Activated naive CD4-positive, alpha-beta T cell treated with anti-CD3 and anti-CD28 coated beads, Interleukin-2, amount 50 U/mL, for 24 hours (primary cell): ENCODE measurements around the gene DCC.

Experiments
- H3K27ac Mint-ChIP-seq: one replicate; pipeline ENCODE4 v1.8.0; 2021; ENCODE audit warnings: mild to moderate bottlenecking, mixed read lengths
- H3K27me3 Mint-ChIP-seq: one replicate; pipeline ENCODE4 v1.8.0; 2021; ENCODE audit warnings: mixed read lengths
- H3K36me3 Mint-ChIP-seq: one replicate; pipeline ENCODE4 v1.8.0; 2021; ENCODE audit warnings: mixed read lengths
- H3K4me1 Mint-ChIP-seq: one replicate; pipeline ENCODE4 v1.8.0; 2021; ENCODE audit warnings: mixed read lengths
- H3K4me3 Mint-ChIP-seq: one replicate; pipeline ENCODE4 v1.8.0; 2021; ENCODE audit warnings: mild to moderate bottlenecking, mixed read lengths
- H3K9me3 Mint-ChIP-seq: one replicate; pipeline ENCODE4 v1.8.0; 2021; ENCODE audit warnings: mixed read lengths

DCC gene

GRCh38 chr18:53534695-53535094 is 1194.7 kb downstream of the DCC start:
- Mint-ChIP-seq H3K27ac (no peak overlapping the region), H3K4me1 (no peaks in the 10 kb centered on the region), H3K27me3 (no peaks in the 10 kb centered on the region), H3K4me3 (no peak overlapping the region), H3K9me3 (no peaks in the 10 kb centered on the region), H3K36me3 (no peaks in the 10 kb centered on the region)

GRCh38 chr18:53536908-53537307 is 1196.9 kb downstream of the DCC start:
- H3K4me1 Mint-ChIP-seq, result no peaks in the 10 kb centered on the region
- no peak overlapping the region for H3K4me3 Mint-ChIP-seq
- no peaks in the 10 kb centered on the region for H3K27me3 Mint-ChIP-seq
- H3K36me3 Mint-ChIP-seq, result no peaks in the 10 kb centered on the region
- no peak overlapping the region for H3K27ac Mint-ChIP-seq
- no peaks in the 10 kb centered on the region for H3K9me3 Mint-ChIP-seq

- no peaks in the 10 kb centered on the region for H3K36me3 Mint-ChIP-seq
- H3K4me3 Mint-ChIP-seq, result no peak overlapping the region
- H3K27me3 Mint-ChIP-seq, result no peaks in the 10 kb centered on the region
- H3K4me1 Mint-ChIP-seq, result no peaks in the 10 kb centered on the region
- H3K27ac Mint-ChIP-seq, result no peak overlapping the region
- H3K9me3 Mint-ChIP-seq, result no peaks in the 10 kb centered on the region
Measured at GRCh38 chr18:53541924-53542323, 1201.9 kb downstream of the DCC start.

- H3K4me3 Mint-ChIP-seq, result no peak overlapping the region
- H3K4me1 Mint-ChIP-seq, result no peaks in the 10 kb centered on the region
- no peaks in the 10 kb centered on the region for H3K27me3 Mint-ChIP-seq
- H3K27ac Mint-ChIP-seq, result no peak overlapping the region
- H3K36me3 Mint-ChIP-seq, result no peaks in the 10 kb centered on the region
- no peaks in the 10 kb centered on the region for H3K9me3 Mint-ChIP-seq
Measured at GRCh38 chr18:53543711-53544110, 1203.7 kb downstream of the DCC start.

GRCh38 chr18:53544917-53545316 is 1204.9 kb downstream of the DCC start:
- H3K4me3 Mint-ChIP-seq, result no peak overlapping the region
- no peak overlapping the region for H3K27ac Mint-ChIP-seq
- no peaks in the 10 kb centered on the region for H3K27me3 Mint-ChIP-seq
- no peaks in the 10 kb centered on the region for H3K4me1 Mint-ChIP-seq
- no peaks in the 10 kb centered on the region for H3K36me3 Mint-ChIP-seq
- no peaks in the 10 kb centered on the region for H3K9me3 Mint-ChIP-seq

- Mint-ChIP-seq H3K36me3 (no peaks in the 10 kb centered on the region), H3K27me3 (no peaks in the 10 kb centered on the region), H3K4me1 (no peaks in the 10 kb centered on the region), H3K4me3 (no peak overlapping the region), H3K27ac (no peak overlapping the region), H3K9me3 (no peaks in the 10 kb centered on the region)
Measured at GRCh38 chr18:53551868-53552426, 1212.0 kb downstream of the DCC start.

- no peaks in the 10 kb centered on the region for H3K36me3 Mint-ChIP-seq
- H3K9me3 Mint-ChIP-seq, result no peaks in the 10 kb centered on the region
- H3K4me3 Mint-ChIP-seq, result no peak overlapping the region
- H3K4me1 Mint-ChIP-seq, result no peaks in the 10 kb centered on the region
- H3K27me3 Mint-ChIP-seq, result no peaks in the 10 kb centered on the region
- H3K27ac Mint-ChIP-seq, result no peak overlapping the region
Measured at GRCh38 chr18:53553030-53553429, 1213.0 kb downstream of the DCC start.

GRCh38 chr18:53556450-53556849 is 1216.5 kb downstream of the DCC start:
- H3K4me3 Mint-ChIP-seq, result no peak overlapping the region
- H3K4me1 Mint-ChIP-seq, result no peaks in the 10 kb centered on the region
- no peaks in the 10 kb centered on the region for H3K36me3 Mint-ChIP-seq
- no peak overlapping the region for H3K27ac Mint-ChIP-seq
- H3K27me3 Mint-ChIP-seq, result no peaks in the 10 kb centered on the region
- peaks cover 6% of the 10 kb centered on the region for H3K9me3 Mint-ChIP-seq

- Mint-ChIP-seq H3K9me3 (peaks cover 6% of the 10 kb centered on the region), H3K4me3 (no peak overlapping the region), H3K4me1 (no peaks in the 10 kb centered on the region), H3K36me3 (no peaks in the 10 kb centered on the region), H3K27ac (no peak overlapping the region), H3K27me3 (no peaks in the 10 kb centered on the region)
Measured at GRCh38 chr18:53560546-53560945, 1220.5 kb downstream of the DCC start.

GRCh38 chr18:53566626-53567025 is 1226.6 kb downstream of the DCC start:
- no peaks in the 10 kb centered on the region for H3K9me3 Mint-ChIP-seq
- no peaks in the 10 kb centered on the region for H3K4me1 Mint-ChIP-seq
- H3K4me3 Mint-ChIP-seq, result no peak overlapping the region
- H3K36me3 Mint-ChIP-seq, result no peaks in the 10 kb centered on the region
- peaks cover 2% of the 10 kb centered on the region for H3K27me3 Mint-ChIP-seq
- H3K27ac Mint-ChIP-seq, result no peak overlapping the region

GRCh38 chr18:53567929-53568574 is 1228.1 kb downstream of the DCC start:
- Mint-ChIP-seq H3K27me3 (peaks cover 2% of the 10 kb centered on the region), H3K4me1 (no peaks in the 10 kb centered on the region), H3K36me3 (no peaks in the 10 kb centered on the region), H3K9me3 (no peaks in the 10 kb centered on the region), H3K27ac (no peak overlapping the region), H3K4me3 (no peak overlapping the region)
